ENCODE results near the gene TSR3.

TSR3 gene

GRCh38 chr16:1305823-1306222, 45.9 kb downstream of the TSR3 start:
- DNase-seq, result no peak

GRCh38 chr16:1301562-1301961, 50.1 kb downstream of the TSR3 start:
- DNase-seq, result no peak

- DNase-seq, result no peak
These were observed 50.8 kb downstream of the TSR3 start for GRCh38 chr16:1300664-1301476.

- no peak for DNase-seq
These were observed 51.8 kb downstream of the TSR3 start for GRCh38 chr16:1299868-1300203.

Data from NCI-H1048 (cell line).